ENCODE measurements around the gene WDR88. TPM values are rescaled to one million over a fixed set of nuclear protein-coding genes. Genes with fewer than 3 reads are reported as not detected.

Gene WDR88, protein sequence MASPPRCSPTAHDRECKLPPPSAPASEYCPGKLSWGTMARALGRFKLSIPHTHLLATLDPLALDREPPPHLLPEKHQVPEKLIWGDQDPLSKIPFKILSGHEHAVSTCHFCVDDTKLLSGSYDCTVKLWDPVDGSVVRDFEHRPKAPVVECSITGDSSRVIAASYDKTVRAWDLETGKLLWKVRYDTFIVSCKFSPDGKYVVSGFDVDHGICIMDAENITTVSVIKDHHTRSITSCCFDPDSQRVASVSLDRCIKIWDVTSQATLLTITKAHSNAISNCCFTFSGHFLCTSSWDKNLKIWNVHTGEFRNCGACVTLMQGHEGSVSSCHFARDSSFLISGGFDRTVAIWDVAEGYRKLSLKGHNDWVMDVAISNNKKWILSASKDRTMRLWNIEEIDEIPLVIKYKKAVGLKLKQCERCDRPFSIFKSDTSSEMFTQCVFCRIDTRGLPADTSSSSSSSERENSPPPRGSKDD
- not detected in 2 replicates for total RNA-seq

DNA sequence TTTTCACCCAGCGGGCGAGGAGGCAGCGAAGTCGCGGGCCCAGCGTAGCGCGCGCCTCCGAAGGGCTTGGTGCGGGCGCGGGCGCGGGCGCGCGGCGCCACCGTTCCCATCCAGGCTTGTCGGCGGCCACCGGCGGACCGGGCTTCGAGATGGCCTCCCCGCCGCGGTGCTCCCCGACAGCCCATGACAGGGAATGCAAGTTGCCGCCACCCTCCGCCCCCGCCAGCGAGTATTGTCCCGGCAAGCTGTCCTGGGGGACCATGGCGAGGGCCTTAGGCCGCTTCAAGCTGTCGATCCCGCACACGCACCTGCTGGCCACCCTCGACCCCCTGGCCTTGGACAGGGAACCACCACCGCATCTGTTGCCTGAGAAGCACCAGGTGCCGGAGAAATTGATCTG is at the start of gene WDR88:
Gene WDR88 (plus strand): TSS at position 94 of the 400 bp plus-strand sequence. CDS start 56 bp downstream, at position 150.
- intact Hi-C loops (cut with micrococcal nuclease): no loop called here

DNA sequence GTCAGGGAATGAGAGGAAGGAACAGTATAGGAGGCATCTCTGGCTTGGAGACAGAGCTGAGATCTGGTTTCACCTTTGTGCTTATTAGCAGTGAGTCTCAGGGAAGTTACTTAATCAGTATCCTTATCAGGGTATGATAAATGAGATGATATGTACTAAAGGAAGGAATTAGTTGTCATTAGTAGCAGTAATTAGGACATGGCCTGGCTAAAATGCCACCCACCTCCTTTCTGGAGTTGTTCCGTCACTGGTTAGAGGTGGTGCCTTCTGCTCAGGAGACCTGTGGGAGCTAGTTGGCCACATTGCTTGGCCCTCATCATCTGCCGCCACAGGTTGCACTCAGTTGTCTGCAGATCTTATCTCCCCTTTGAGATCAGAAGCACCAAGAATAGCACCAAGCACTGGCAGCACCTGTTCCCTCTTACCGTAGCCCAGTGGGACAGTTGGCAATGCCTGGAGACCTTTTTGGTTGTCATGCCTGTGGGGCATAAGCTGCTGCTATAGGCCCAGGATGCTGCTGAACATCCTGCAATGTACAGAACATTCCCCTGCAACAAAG is 46.3 kb upstream of the WDR88 start:
- intact Hi-C loops (cut with micrococcal nuclease): no loop called here

- intact Hi-C loops (cut with micrococcal nuclease): no loop called here
These were observed 45.0 kb upstream of the WDR88 start for GRCh38 chr19:33086955-33087354.

- intact Hi-C loops (cut with micrococcal nuclease): no loop called here
These were observed 42.9 kb upstream of the WDR88 start for GRCh38 chr19:33089010-33089409.

DNA sequence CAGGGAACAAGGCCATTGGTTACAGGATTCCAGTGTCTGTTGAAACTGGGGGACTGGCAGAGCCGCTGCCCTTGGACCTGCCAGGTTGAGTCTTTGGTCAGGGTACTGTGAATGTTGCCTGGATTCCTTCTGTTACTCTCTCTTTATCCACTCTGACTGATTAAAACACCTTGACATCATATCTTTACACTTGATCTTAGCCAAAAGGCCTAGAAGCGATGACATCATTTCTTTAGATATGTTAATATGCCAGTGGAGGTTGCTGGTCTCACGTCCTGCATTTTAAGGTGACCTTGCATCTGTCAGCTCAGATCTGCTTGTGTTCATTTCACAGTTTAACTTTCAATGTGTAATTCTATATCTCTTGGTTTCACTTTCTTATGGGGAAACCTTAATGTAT is 41.7 kb upstream of the WDR88 start:
- intact Hi-C loops (cut with micrococcal nuclease): no loop called here

- intact Hi-C loops (cut with micrococcal nuclease): no loop called here
These were observed 38.3 kb upstream of the WDR88 start for GRCh38 chr19:33093420-33094210.

DNA sequence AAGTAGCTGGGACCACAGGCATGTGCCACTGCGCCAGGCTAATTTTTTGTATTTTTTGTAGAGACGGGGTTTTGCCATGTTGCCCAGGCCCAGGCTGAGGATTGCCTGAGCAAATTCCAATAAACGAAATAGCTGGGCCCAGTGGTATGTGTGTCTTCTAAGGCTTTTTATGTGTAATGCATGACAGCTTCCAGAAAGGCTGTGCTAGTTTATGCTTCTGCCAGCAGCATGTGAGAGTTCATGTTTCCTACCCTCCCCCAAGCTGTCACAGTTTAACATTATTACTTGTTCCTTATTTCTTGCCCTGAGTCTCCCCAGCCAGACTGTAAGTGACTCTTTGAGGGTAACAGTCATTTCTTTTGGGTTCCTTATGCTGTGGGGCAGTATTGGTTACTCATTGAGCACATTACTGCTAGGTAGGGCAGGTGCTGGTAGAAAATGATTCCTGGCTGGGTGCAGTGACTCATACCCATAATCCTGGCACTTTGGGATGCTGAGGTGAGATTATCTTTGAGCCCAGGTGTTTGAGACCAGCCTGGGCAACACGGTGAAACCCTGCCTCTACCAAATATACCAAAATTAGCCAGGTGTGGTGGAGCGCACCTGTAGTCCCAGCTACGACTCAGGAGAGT is 37.4 kb upstream of the WDR88 start:
- intact Hi-C loops (cut with micrococcal nuclease): no loop called here

GRCh38 chr19:33096005-33096404 is 35.9 kb upstream of the WDR88 start:
- intact Hi-C loops (cut with micrococcal nuclease): no loop called here

- intact Hi-C loops (cut with micrococcal nuclease): no loop called here
These were observed 33.8 kb upstream of the WDR88 start for GRCh38 chr19:33098055-33098534.

GRCh38 chr19:33100894-33101644 is 30.8 kb upstream of the WDR88 start:
- intact Hi-C loops (cut with micrococcal nuclease): no loop called here

DNA sequence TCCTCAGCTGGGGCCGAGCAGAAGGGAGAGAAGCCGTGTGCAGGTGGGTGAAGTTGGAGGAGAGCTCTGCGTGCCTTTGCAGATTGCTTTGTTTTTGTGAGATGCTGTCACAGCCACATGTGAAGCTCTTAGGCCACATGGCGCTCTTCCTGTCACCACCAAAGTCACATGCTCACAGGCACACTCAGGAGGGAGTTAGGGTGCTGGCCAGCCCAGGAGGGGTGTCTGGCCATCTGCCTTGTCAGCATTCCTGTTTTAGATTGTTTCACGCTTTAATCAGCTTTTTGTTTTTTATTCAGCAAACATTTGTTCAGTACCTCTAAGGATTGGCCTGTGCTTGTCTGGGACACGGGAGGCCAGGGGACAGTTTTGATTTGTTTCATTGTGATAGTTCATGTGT is 29.0 kb upstream of the WDR88 start:
- intact Hi-C loops (cut with micrococcal nuclease): no loop called here

DNA sequence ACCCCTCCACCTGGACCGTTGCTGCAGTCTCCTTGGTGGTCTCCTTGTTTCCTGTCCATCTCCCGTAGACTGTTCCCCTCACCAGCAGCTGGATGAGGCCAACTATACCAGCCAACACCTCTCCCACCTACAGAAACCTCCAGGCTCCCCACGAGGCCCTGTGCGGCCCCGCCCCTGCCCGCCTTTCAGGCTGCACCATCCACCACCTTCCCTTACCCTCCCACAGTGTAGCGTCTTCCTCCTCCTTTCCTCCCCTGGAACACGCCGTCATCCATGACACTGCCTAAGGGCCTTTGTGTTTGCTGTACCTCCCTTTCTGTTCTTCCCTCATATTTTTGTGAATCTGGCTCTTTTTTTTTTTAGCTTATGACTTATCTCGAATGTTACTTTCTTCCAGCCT is 23.8 kb upstream of the WDR88 start:
- intact Hi-C loops (cut with micrococcal nuclease): no loop called here

- intact Hi-C loops (cut with micrococcal nuclease): no loop called here
These were observed 21.6 kb upstream of the WDR88 start for GRCh38 chr19:33110137-33110910.

GRCh38 chr19:33111587-33111986 is 20.3 kb upstream of the WDR88 start:
- intact Hi-C loops (cut with micrococcal nuclease): no loop called here

GRCh38 chr19:33114312-33114711 is 17.6 kb upstream of the WDR88 start:
- intact Hi-C loops (cut with micrococcal nuclease): no loop called here

GRCh38 chr19:33117501-33117900 is 14.4 kb upstream of the WDR88 start:
- intact Hi-C loops (cut with micrococcal nuclease): no loop called here

DNA sequence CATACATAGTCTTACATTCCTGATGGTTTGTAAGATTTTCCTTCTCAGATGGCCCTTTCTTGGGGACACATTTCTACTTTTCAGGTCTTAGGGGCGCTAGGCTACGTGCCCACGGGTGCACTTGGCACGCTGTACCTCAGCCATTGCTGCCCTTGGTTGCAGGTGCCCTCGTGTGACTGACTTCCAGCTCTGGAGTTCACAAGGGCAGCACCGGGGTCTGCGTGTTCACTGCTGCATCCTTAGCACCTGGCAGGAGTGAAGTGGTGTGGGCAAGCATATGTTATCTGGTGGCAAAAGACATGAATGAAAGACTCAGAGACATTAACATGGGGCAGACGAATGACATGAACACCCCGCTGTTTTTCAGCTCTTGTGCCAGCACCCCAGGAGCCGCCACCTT is 13.3 kb upstream of the WDR88 start:
- intact Hi-C loops (cut with micrococcal nuclease): loop anchor here (1.0 kb wide), 1 partner anchor 142 kb away; no protein-coding TSS in a partner anchor

- intact Hi-C loops (cut with micrococcal nuclease): no loop called here
These were observed 7.5 kb upstream of the WDR88 start for GRCh38 chr19:33124207-33125098.

- intact Hi-C loops (cut with micrococcal nuclease): loop anchor here (1.0 to 2.0 kb wide), 2 partner anchors 51 to 153 kb away; partner anchors contain the start of gene FAAP24
These were observed 6.0 kb upstream of the WDR88 start for GRCh38 chr19:33125929-33126388.

Measured in T-helper 2 cell treated with Interferon-gamma antibody and Interleukin-4, amounts not matched to agents 100 ng/mL and 5 ng/mL, for 36 hours (primary cell).